ENCODE results near the gene HSP90B1.

The HSP90B1 gene

DNA sequence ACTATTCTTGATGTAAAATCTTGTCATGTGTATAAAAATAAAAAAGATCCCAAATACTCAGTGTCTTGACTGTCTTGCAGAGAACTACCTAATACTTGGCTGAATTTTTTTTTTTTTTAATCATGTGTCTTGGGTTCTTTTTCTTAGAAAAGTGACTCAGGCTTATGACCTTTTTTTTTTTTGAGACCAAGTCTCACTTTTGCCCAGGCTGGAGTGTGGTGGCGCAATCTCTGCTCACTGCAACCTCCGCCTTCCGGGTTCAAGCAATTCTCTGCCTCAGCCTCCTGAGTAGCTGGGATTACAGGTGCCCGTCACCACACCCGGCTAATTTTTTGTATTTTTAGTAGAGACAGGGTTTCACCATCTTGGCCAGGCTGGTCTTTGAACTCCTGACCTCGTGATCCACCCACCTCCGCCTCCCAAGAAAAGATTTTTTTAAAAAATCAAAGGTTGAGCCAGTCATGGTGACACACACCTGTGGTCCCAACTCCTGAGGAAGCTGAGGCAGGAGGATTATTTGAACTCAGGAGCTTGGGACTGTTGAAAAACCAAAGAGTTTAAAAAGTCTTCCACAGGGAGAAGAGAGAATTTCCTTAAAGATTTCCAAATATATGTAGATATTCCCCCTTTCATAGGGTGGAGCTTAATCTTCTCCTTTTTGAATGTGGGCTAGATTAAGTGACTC lies 17.8 kb downstream of the HSP90B1 start:
- Histone ChIP-seq H4K8ac (ENCODE audit: low read depth, low read length) (no peak overlapping the region), H2BK5ac (ENCODE audit: low read length) (no peak overlapping the region), H3K79me1 (ENCODE audit: low read length) (peaks cover 2% of the 10 kb centered on the region), H2BK15ac (replicated peaks; ENCODE audit: low read depth) (no peak overlapping the region), H4K5ac (ENCODE audit: low read length) (no peak overlapping the region), H3K36me3 (ENCODE audit: control insufficient read depth, insufficient read depth, low read length) (peaks cover 18% of the 10 kb centered on the region), H3K4ac (ENCODE audit: low read depth, low read length) (no peak overlapping the region), H3K79me2 (ENCODE audit: control insufficient read depth, insufficient read depth, low read length) (no peaks in the 10 kb centered on the region), H2BK120ac (ENCODE audit: low read depth, low read length) (no peak overlapping the region), H3K4me2 (ENCODE audit: low read length) (no peak overlapping the region), H3K4me1 (ENCODE audit: control insufficient read depth, low read depth, low read length) (no peaks in the 10 kb centered on the region), H3K18ac (ENCODE audit: low read length) (no peak overlapping the region), H3K56ac (ENCODE audit: low read length) (no peak overlapping the region), H3K23ac (ENCODE audit: low read length) (no peak overlapping the region), H3K9ac (ENCODE audit: low read length) (no peak overlapping the region), H3K4me3 (ENCODE audit: low read length) (no peak overlapping the region), H3K27ac (ENCODE audit: low read depth, low read length) (no peak overlapping the region), H2AK5ac (ENCODE audit: low read length) (no peak overlapping the region), H3K27me3 (ENCODE audit: insufficient read depth, low read length, poor library complexity) (no peaks in the 10 kb centered on the region)
- WGBS (ENCODE audit: extremely low coverage, insufficient coverage, low lambda C conversion rate), result no CpG with 5 or more reads among the region's 7 CpGs
- no peak for DNase-seq

- Histone ChIP-seq H3K4me2 (ENCODE audit: low read length) (no peak overlapping the region), H3K4me1 (ENCODE audit: control insufficient read depth, low read depth, low read length) (no peaks in the 10 kb centered on the region), H4K5ac (ENCODE audit: low read length) (no peak overlapping the region), H3K23ac (ENCODE audit: low read length) (no peak overlapping the region), H4K8ac (ENCODE audit: low read depth, low read length) (no peak overlapping the region), H2BK5ac (ENCODE audit: low read length) (no peak overlapping the region), H3K27me3 (ENCODE audit: insufficient read depth, low read length, poor library complexity) (no peaks in the 10 kb centered on the region), H3K79me1 (ENCODE audit: low read length) (peaks cover 3% of the 10 kb centered on the region), H3K27ac (ENCODE audit: low read depth, low read length) (no peak overlapping the region), H3K4ac (ENCODE audit: low read depth, low read length) (no peak overlapping the region), H3K36me3 (ENCODE audit: control insufficient read depth, insufficient read depth, low read length) (peaks cover 16% of the 10 kb centered on the region), H2BK15ac (replicated peaks; ENCODE audit: low read depth) (no peak overlapping the region), H3K79me2 (ENCODE audit: control insufficient read depth, insufficient read depth, low read length) (no peaks in the 10 kb centered on the region), H2BK120ac (ENCODE audit: low read depth, low read length) (no peak overlapping the region), H2AK5ac (ENCODE audit: low read length) (no peak overlapping the region), H3K56ac (ENCODE audit: low read length) (no peak overlapping the region), H3K4me3 (ENCODE audit: low read length) (no peak overlapping the region), H3K18ac (ENCODE audit: low read length) (no peak overlapping the region), H3K9ac (ENCODE audit: low read length) (no peak overlapping the region)
- no peak for DNase-seq
- no CpG with 5 or more reads among the region's 13 CpGs for WGBS (ENCODE audit: extremely low coverage, insufficient coverage, low lambda C conversion rate)
Observed at GRCh38 chr12:103948746-103949406, 18.7 kb downstream of the HSP90B1 start.

DNA sequence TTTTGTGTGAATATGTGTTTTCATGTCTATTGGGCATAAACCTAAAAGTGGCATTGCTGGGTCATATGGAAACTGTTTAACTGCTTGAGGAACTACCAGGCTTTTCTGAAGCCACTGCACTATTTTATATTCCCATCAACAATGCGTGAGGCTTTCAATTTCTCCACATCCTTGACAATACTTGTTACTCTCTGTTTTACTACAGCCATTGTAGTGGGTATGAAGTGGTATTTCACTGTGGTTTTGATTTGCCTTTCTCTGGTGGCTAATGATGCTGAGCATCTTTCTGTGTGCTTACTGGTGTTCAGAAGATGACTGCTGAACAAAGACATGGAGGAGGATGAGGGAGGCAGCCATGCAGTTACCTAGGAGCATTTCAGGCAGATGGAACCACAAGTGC lies 22.3 kb downstream of the HSP90B1 start:
- no peak overlapping the region for H3K4me3 ChIP-seq (ENCODE audit: low read length)
- no peak overlapping the region for H3K18ac ChIP-seq (ENCODE audit: low read length)
- no peak overlapping the region for H3K4me2 ChIP-seq (ENCODE audit: low read length)
- H3K27me3 ChIP-seq (ENCODE audit: insufficient read depth, low read length, poor library complexity), result no peaks in the 10 kb centered on the region
- H3K79me1 ChIP-seq (ENCODE audit: low read length), result peaks cover 4% of the 10 kb centered on the region
- no peak for DNase-seq
- no CpG with 5 or more reads among the region's 1 CpG for WGBS (ENCODE audit: extremely low coverage, insufficient coverage, low lambda C conversion rate)
- no peak overlapping the region for H3K9ac ChIP-seq (ENCODE audit: low read length)
- H3K23ac ChIP-seq (ENCODE audit: low read length), result no peak overlapping the region
- H2BK120ac ChIP-seq (ENCODE audit: low read depth, low read length), result no peak overlapping the region
- H3K4me1 ChIP-seq (ENCODE audit: control insufficient read depth, low read depth, low read length), result no peaks in the 10 kb centered on the region
- no peak overlapping the region for H3K27ac ChIP-seq (ENCODE audit: low read depth, low read length)
- peaks cover 5% of the 10 kb centered on the region for H3K36me3 ChIP-seq (ENCODE audit: control insufficient read depth, insufficient read depth, low read length)
- H4K8ac ChIP-seq (ENCODE audit: low read depth, low read length), result no peak overlapping the region
- no peak overlapping the region for H2BK15ac ChIP-seq (replicated peaks; ENCODE audit: low read depth)
- H4K5ac ChIP-seq (ENCODE audit: low read length), result no peak overlapping the region
- H2AK5ac ChIP-seq (ENCODE audit: low read length), result no peak overlapping the region
- no peak overlapping the region for H3K4ac ChIP-seq (ENCODE audit: low read depth, low read length)
- peaks cover 19% of the 10 kb centered on the region for H3K79me2 ChIP-seq (ENCODE audit: control insufficient read depth, insufficient read depth, low read length)
- no peak overlapping the region for H2BK5ac ChIP-seq (ENCODE audit: low read length)
- no peak overlapping the region for H3K56ac ChIP-seq (ENCODE audit: low read length)

DNA sequence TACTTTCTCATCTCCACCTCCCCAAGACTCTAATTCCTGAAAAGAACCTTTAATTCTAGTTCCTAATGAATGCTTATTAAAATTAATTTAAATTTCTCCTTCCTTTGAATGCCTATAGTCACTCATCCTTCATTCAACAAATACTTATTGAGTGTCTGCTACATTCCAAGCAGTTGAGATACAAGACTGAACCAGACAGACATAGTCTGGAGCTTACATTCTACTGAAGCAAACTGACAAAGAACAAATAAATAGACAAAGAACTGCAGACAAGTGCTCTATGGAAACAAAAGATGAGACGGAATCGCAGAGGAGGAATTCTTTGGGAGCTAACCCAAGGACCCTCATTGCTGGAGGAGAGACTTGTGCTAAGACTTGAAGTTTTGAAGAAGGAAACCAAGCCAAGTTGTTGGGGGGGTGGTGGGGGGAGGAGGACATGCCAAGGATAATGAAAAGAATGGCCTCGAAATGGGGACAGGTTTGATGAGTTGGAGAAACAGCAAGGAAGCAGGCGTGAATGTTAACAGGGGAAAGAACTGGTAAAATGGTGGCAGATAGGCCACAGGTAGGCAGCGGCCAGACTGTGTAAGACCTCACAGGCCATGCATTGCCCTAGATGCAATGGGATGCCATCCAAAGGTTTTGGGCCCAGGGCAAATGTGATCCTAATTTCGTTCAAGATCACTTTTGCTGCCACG lies 25.8 kb downstream of the HSP90B1 start:
- Histone ChIP-seq H3K36me3 (ENCODE audit: control insufficient read depth, insufficient read depth, low read length) (peaks cover 2% of the 10 kb centered on the region), H2BK5ac (ENCODE audit: low read length) (no peak overlapping the region), H3K79me2 (ENCODE audit: control insufficient read depth, insufficient read depth, low read length) (peaks cover 19% of the 10 kb centered on the region), H3K27ac (ENCODE audit: low read depth, low read length) (no peak overlapping the region), H3K4me3 (ENCODE audit: low read length) (peak overlapping the region; percentile 67), H3K4ac (ENCODE audit: low read depth, low read length) (no peak overlapping the region), H3K4me2 (ENCODE audit: low read length) (peak overlapping the region; percentile 63), H3K79me1 (ENCODE audit: low read length) (peaks cover 4% of the 10 kb centered on the region), H2AK5ac (ENCODE audit: low read length) (no peak overlapping the region), H4K8ac (ENCODE audit: low read depth, low read length) (no peak overlapping the region), H3K56ac (ENCODE audit: low read length) (peak overlapping the region; percentile 96), H2BK15ac (replicated peaks; ENCODE audit: low read depth) (no peak overlapping the region), H3K27me3 (ENCODE audit: insufficient read depth, low read length, poor library complexity) (no peaks in the 10 kb centered on the region), H3K18ac (ENCODE audit: low read length) (no peak overlapping the region), H3K23ac (ENCODE audit: low read length) (no peak overlapping the region), H2BK120ac (ENCODE audit: low read depth, low read length) (no peak overlapping the region), H3K9ac (ENCODE audit: low read length) (peak overlapping the region; percentile 83), H3K4me1 (ENCODE audit: control insufficient read depth, low read depth, low read length) (no peaks in the 10 kb centered on the region), H4K5ac (ENCODE audit: low read length) (no peak overlapping the region)
- peak; percentile 12 for DNase-seq
- no CpG with 5 or more reads among the region's 7 CpGs for WGBS (ENCODE audit: extremely low coverage, insufficient coverage, low lambda C conversion rate)

- Histone ChIP-seq H2BK120ac (ENCODE audit: low read depth, low read length) (no peak overlapping the region), H3K18ac (ENCODE audit: low read length) (no peak overlapping the region), H3K9ac (ENCODE audit: low read length) (peak overlapping the region; percentile 83), H3K79me1 (ENCODE audit: low read length) (peaks cover 4% of the 10 kb centered on the region), H3K36me3 (ENCODE audit: control insufficient read depth, insufficient read depth, low read length) (peaks cover 2% of the 10 kb centered on the region), H3K4me3 (ENCODE audit: low read length) (peak overlapping the region; percentile 67), H3K79me2 (ENCODE audit: control insufficient read depth, insufficient read depth, low read length) (peaks cover 19% of the 10 kb centered on the region), H3K4me1 (ENCODE audit: control insufficient read depth, low read depth, low read length) (no peaks in the 10 kb centered on the region), H4K8ac (ENCODE audit: low read depth, low read length) (no peak overlapping the region), H2BK15ac (replicated peaks; ENCODE audit: low read depth) (no peak overlapping the region), H3K23ac (ENCODE audit: low read length) (peak overlapping the region; percentile 48), H4K5ac (ENCODE audit: low read length) (no peak overlapping the region), H3K4ac (ENCODE audit: low read depth, low read length) (no peak overlapping the region), H2BK5ac (ENCODE audit: low read length) (no peak overlapping the region), H2AK5ac (ENCODE audit: low read length) (no peak overlapping the region), H3K27ac (ENCODE audit: low read depth, low read length) (peak overlapping the region; percentile 74), H3K4me2 (ENCODE audit: low read length) (peak overlapping the region; percentile 63), H3K56ac (ENCODE audit: low read length) (peak overlapping the region; percentile 96), H3K27me3 (ENCODE audit: insufficient read depth, low read length, poor library complexity) (no peaks in the 10 kb centered on the region)
- DNase-seq, result no peak
- no CpG with 5 or more reads among the region's 31 CpGs for WGBS (ENCODE audit: extremely low coverage, insufficient coverage, low lambda C conversion rate)
Observed at GRCh38 chr12:103956509-103957027, 26.4 kb downstream of the HSP90B1 start.
